ENCODE measurements around the gene PTGR2.

The PTGR2 gene

GRCh38 chr14:73851567-73852382, at the start of gene PTGR2:
PTGR2 (plus strand) TSS chr14:73851831; CDS start chr14:73858863, 7,032 bp downstream.
- peaks cover 12% of the 10 kb centered on the region for H3K4me1 ChIP-seq (ENCODE audit: control insufficient read depth, insufficient read depth, low read length, unreplicated experiment)
- H3K27ac ChIP-seq (ENCODE audit: low read depth, low read length), result peak within 1 kb of the TSS; percentile 88
- no peaks in the 10 kb centered on the region for H3K27me3 ChIP-seq (ENCODE audit: insufficient read depth, low read length)

GRCh38 chr14:73802431-73803188, 49.0 kb upstream of the PTGR2 start:
- Histone ChIP-seq H3K36me3 (ENCODE audit: insufficient read depth, low read length) (no peaks in the 10 kb centered on the region), H3K4me3 (ENCODE audit: low read depth, low read length) (no peak overlapping the region), H3K4me1 (ENCODE audit: control insufficient read depth, insufficient read depth, low read length, unreplicated experiment) (no peaks in the 10 kb centered on the region), H2AFZ (ENCODE audit: low read length, unreplicated experiment) (no peak overlapping the region), H3K27me3 (ENCODE audit: insufficient read depth, low read length) (no peaks in the 10 kb centered on the region), H3K27ac (ENCODE audit: low read depth, low read length) (no peak overlapping the region), H3K79me2 (ENCODE audit: control insufficient read depth, insufficient read depth, low read length, unreplicated experiment) (no peaks in the 10 kb centered on the region)

More at GRCh38 chr14:73851567-73852382, at the start of gene PTGR2:
- Histone ChIP-seq H2AFZ (ENCODE audit: low read length, unreplicated experiment) (peak within 1 kb of the TSS; percentile 89), H3K36me3 (ENCODE audit: insufficient read depth, low read length) (0 out of 2 replicates have a peak, but pooled peaks cover 3% of the 10 kb centered on the region), H3K79me2 (ENCODE audit: control insufficient read depth, insufficient read depth, low read length, unreplicated experiment) (peaks cover 9% of the 10 kb centered on the region), H3K4me3 (ENCODE audit: low read depth, low read length) (peak within 1 kb of the TSS; percentile 79)

- H2AFZ ChIP-seq (ENCODE audit: low read length, unreplicated experiment), result no peak overlapping the region
- H3K27ac ChIP-seq (ENCODE audit: low read depth, low read length), result no peak overlapping the region
Measured at GRCh38 chr14:73804636-73805035, 47.0 kb upstream of the PTGR2 start.

GRCh38 chr14:73807457-73807856, 44.2 kb upstream of the PTGR2 start:
- Histone ChIP-seq H3K27ac (ENCODE audit: low read depth, low read length) (no peak overlapping the region), H3K36me3 (ENCODE audit: insufficient read depth, low read length) (no peaks in the 10 kb centered on the region), H3K27me3 (ENCODE audit: insufficient read depth, low read length) (no peaks in the 10 kb centered on the region), H2AFZ (ENCODE audit: low read length, unreplicated experiment) (no peak overlapping the region), H3K4me1 (ENCODE audit: control insufficient read depth, insufficient read depth, low read length, unreplicated experiment) (no peaks in the 10 kb centered on the region), H3K4me3 (ENCODE audit: low read depth, low read length) (no peak overlapping the region), H3K79me2 (ENCODE audit: control insufficient read depth, insufficient read depth, low read length, unreplicated experiment) (no peaks in the 10 kb centered on the region)

More at GRCh38 chr14:73804636-73805035, 47.0 kb upstream of the PTGR2 start:
- no peaks in the 10 kb centered on the region for H3K27me3 ChIP-seq (ENCODE audit: insufficient read depth, low read length)
- H3K4me3 ChIP-seq (ENCODE audit: low read depth, low read length), result no peak overlapping the region
- H3K79me2 ChIP-seq (ENCODE audit: control insufficient read depth, insufficient read depth, low read length, unreplicated experiment), result no peaks in the 10 kb centered on the region
- no peaks in the 10 kb centered on the region for H3K36me3 ChIP-seq (ENCODE audit: insufficient read depth, low read length)
- no peaks in the 10 kb centered on the region for H3K4me1 ChIP-seq (ENCODE audit: control insufficient read depth, insufficient read depth, low read length, unreplicated experiment)

- Histone ChIP-seq H3K4me3 (ENCODE audit: low read depth, low read length) (no peak overlapping the region), H3K27ac (ENCODE audit: low read depth, low read length) (no peak overlapping the region), H2AFZ (ENCODE audit: low read length, unreplicated experiment) (no peak overlapping the region)
Measured at GRCh38 chr14:73809391-73809790, 42.2 kb upstream of the PTGR2 start.

GRCh38 chr14:73810478-73811163, 41.0 kb upstream of the PTGR2 start:
- Histone ChIP-seq H3K79me2 (ENCODE audit: control insufficient read depth, insufficient read depth, low read length, unreplicated experiment) (no peaks in the 10 kb centered on the region), H3K27me3 (ENCODE audit: insufficient read depth, low read length) (no peaks in the 10 kb centered on the region), H3K4me1 (ENCODE audit: control insufficient read depth, insufficient read depth, low read length, unreplicated experiment) (no peaks in the 10 kb centered on the region), H3K36me3 (ENCODE audit: insufficient read depth, low read length) (no peaks in the 10 kb centered on the region), H3K4me3 (ENCODE audit: low read depth, low read length) (no peak overlapping the region), H3K27ac (ENCODE audit: low read depth, low read length) (no peak overlapping the region), H2AFZ (ENCODE audit: low read length, unreplicated experiment) (no peak overlapping the region)

More at GRCh38 chr14:73809391-73809790, 42.2 kb upstream of the PTGR2 start:
- H3K27me3 ChIP-seq (ENCODE audit: insufficient read depth, low read length), result no peaks in the 10 kb centered on the region
- no peaks in the 10 kb centered on the region for H3K79me2 ChIP-seq (ENCODE audit: control insufficient read depth, insufficient read depth, low read length, unreplicated experiment)
- H3K36me3 ChIP-seq (ENCODE audit: insufficient read depth, low read length), result no peaks in the 10 kb centered on the region
- no peaks in the 10 kb centered on the region for H3K4me1 ChIP-seq (ENCODE audit: control insufficient read depth, insufficient read depth, low read length, unreplicated experiment)

GRCh38 chr14:73811164-73811503, 40.5 kb upstream of the PTGR2 start:
- Histone ChIP-seq H3K36me3 (ENCODE audit: insufficient read depth, low read length) (no peaks in the 10 kb centered on the region), H3K4me1 (ENCODE audit: control insufficient read depth, insufficient read depth, low read length, unreplicated experiment) (no peaks in the 10 kb centered on the region), H3K79me2 (ENCODE audit: control insufficient read depth, insufficient read depth, low read length, unreplicated experiment) (no peaks in the 10 kb centered on the region), H3K4me3 (ENCODE audit: low read depth, low read length) (no peak overlapping the region), H3K27ac (ENCODE audit: low read depth, low read length) (no peak overlapping the region), H3K27me3 (ENCODE audit: insufficient read depth, low read length) (no peaks in the 10 kb centered on the region), H2AFZ (ENCODE audit: low read length, unreplicated experiment) (no peak overlapping the region)

GRCh38 chr14:73814153-73814552, 37.5 kb upstream of the PTGR2 start:
- no peak overlapping the region for H2AFZ ChIP-seq (ENCODE audit: low read length, unreplicated experiment)
- H3K27ac ChIP-seq (ENCODE audit: low read depth, low read length), result no peak overlapping the region

GRCh38 chr14:73815849-73816248, 35.8 kb upstream of the PTGR2 start:
- H3K79me2 ChIP-seq (ENCODE audit: control insufficient read depth, insufficient read depth, low read length, unreplicated experiment), result no peaks in the 10 kb centered on the region
- no peaks in the 10 kb centered on the region for H3K27me3 ChIP-seq (ENCODE audit: insufficient read depth, low read length)
- H3K4me1 ChIP-seq (ENCODE audit: control insufficient read depth, insufficient read depth, low read length, unreplicated experiment), result no peaks in the 10 kb centered on the region
- H3K27ac ChIP-seq (ENCODE audit: low read depth, low read length), result no peak overlapping the region
- no peaks in the 10 kb centered on the region for H3K36me3 ChIP-seq (ENCODE audit: insufficient read depth, low read length)
- H2AFZ ChIP-seq (ENCODE audit: low read length, unreplicated experiment), result no peak overlapping the region
- H3K4me3 ChIP-seq (ENCODE audit: low read depth, low read length), result no peak overlapping the region

More at GRCh38 chr14:73814153-73814552, 37.5 kb upstream of the PTGR2 start:
- Histone ChIP-seq H3K4me3 (ENCODE audit: low read depth, low read length) (no peak overlapping the region), H3K36me3 (ENCODE audit: insufficient read depth, low read length) (no peaks in the 10 kb centered on the region), H3K27me3 (ENCODE audit: insufficient read depth, low read length) (no peaks in the 10 kb centered on the region), H3K79me2 (ENCODE audit: control insufficient read depth, insufficient read depth, low read length, unreplicated experiment) (no peaks in the 10 kb centered on the region), H3K4me1 (ENCODE audit: control insufficient read depth, insufficient read depth, low read length, unreplicated experiment) (no peaks in the 10 kb centered on the region)

- no peaks in the 10 kb centered on the region for H3K79me2 ChIP-seq (ENCODE audit: control insufficient read depth, insufficient read depth, low read length, unreplicated experiment)
- H3K4me3 ChIP-seq (ENCODE audit: low read depth, low read length), result no peak overlapping the region
- H3K4me1 ChIP-seq (ENCODE audit: control insufficient read depth, insufficient read depth, low read length, unreplicated experiment), result no peaks in the 10 kb centered on the region
- H3K36me3 ChIP-seq (ENCODE audit: insufficient read depth, low read length), result no peaks in the 10 kb centered on the region
- H3K27me3 ChIP-seq (ENCODE audit: insufficient read depth, low read length), result no peaks in the 10 kb centered on the region
- no peak overlapping the region for H3K27ac ChIP-seq (ENCODE audit: low read depth, low read length)
- no peak overlapping the region for H2AFZ ChIP-seq (ENCODE audit: low read length, unreplicated experiment)
Measured at GRCh38 chr14:73816393-73816816, 35.2 kb upstream of the PTGR2 start.
